Left lung (tissue), 10 donors: Measurements from ENCODE around the gene NECTIN3. TPM values are rescaled to one million over a fixed set of nuclear protein-coding genes. Genes with fewer than 3 reads are reported as not detected.

ENCODE experiments used
- ATAC-seq: fragments of 200-7000 bp; cut with Tn5 transposase; one replicate; pipeline ENCODE4 v1.9.1; 2020; ENCODE audit warnings: moderate library complexity
- DNase-seq, 4 donors: peaks; one replicate each; pipeline ENCODE4 v3.0.0-alpha.2; 2013 to 2020
- H3K27ac ChIP-seq, 2 donors: fragments of 200-600 bp; sonication (generic) in 1 of 2; one replicate each; pipeline versions ENCODE4 v1.5.0 to v1.8.0; 2020 to 2021
- H3K27me3 ChIP-seq, 2 donors: fragments of 200-600 bp; sonication (generic) in 1 of 2; one replicate each; pipeline versions ENCODE4 v1.5.0 to v1.8.0; 2020 to 2021
- H3K36me3 ChIP-seq, 2 donors: fragments of 200-600 bp; sonication (generic) in 1 of 2; one replicate each; pipeline versions ENCODE4 v1.5.0 to v1.8.0; 2020 to 2021
- H3K4me1 ChIP-seq, 2 donors: fragments of 200-600 bp; one replicate each; pipeline ENCODE4 v1.8.0; 2021
- H3K4me3 ChIP-seq, 2 donors: fragments of 200-600 bp; sonication (generic) in 1 of 2; one replicate each; pipeline versions ENCODE4 v1.5.0 to v1.8.0; 2020 to 2021; ENCODE audit warnings: mild to moderate bottlenecking in 1 of 2
- H3K9me3 ChIP-seq, 2 donors: fragments of 200-600 bp; sonication (generic) in 1 of 2; one replicate each; pipeline versions ENCODE4 v1.5.0 to v1.8.0; 2020 to 2021
- CTCF ChIP-seq, 2 donors: fragments of 200-600 bp; sonication (generic) in 1 of 2; IDR thresholded peaks; one replicate each; pipeline versions ENCODE4 v1.5.0 to v1.8.0; 2021; ENCODE audit warnings: antibody characterized with exemption in 2 of 2
- intact Hi-C, 2 donors: fragments of 100-400 bp; cut with DNase I; formaldehyde crosslinking; loops; one replicate each; pipeline versions ENCODE4 v1.11.2 to v1.14.2; 2022
- polyA plus RNA-seq, 6 donors: library from polyadenylated mRNA; unstranded; fragments of 120-200 nt; gene quantifications; one replicate each; pipeline ENCODE4 v1.2.1, GENCODE V29; 2013; ENCODE audit not compliant: insufficient read length in 6 of 6
- total RNA-seq, 2 donors: library from RNA; stranded (reverse); fragmentation: NEBNext Ultra II Directional; extraction: Animal tissue kit (Norgen Biotek cat#: 25700); gene quantifications; one replicate each; pipeline ENCODE4 v1.2.1, GENCODE V29; 2021
- donor health status: DM: no; HTN: yes; CAD: no.
- donor health status: DM: no; HTN: no; CAD: no.

Gene NECTIN3
- total and polyA plus RNA-seq, 8 donors = 24.9 to 149 (median 78.9) TPM

DNA sequence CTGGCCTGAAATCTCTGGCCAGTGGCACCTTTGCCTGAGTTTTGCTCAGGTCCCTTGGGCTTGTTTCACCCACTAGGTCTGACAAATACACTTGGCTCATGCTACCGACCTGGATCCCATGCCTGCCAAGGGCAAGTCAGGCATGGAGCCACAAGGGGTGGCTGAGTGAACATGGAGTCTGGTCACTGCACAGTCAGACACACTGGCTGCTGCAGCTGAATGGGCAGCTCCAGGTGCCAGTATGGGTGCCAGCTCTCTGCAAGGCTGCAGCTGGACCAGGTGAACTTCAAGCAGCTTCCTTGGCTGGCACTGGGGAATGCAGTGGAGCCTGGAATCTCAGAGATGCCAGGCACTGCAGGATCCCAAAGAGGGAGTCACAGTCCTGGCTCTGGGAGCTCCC is 170.3 kb downstream of the NECTIN3 start:
- Histone ChIP-seq H3K36me3 (no peaks in the 10 kb centered on the region), H3K27me3 (no peaks in the 10 kb centered on the region), H3K9me3 (peaks cover 0 to 21% of the 10 kb centered on the region in 2 donors), H3K27ac (no peak overlapping the region), H3K4me3 (no peak overlapping the region), H3K4me1 (no peaks in the 10 kb centered on the region)
- TF ChIP-seq CTCF (IDR thresholded peaks at IDR 0.05) = no peak
- intact Hi-C loops = no loop called here
- ATAC-seq = no peak
- DNase-seq = peak in 1 of 4 donors; percentile 31
